Measurements from ENCODE around the gene EPHB3.

Gene EPHB3

GRCh38 chr3:184594371-184595001 is 32.9 kb downstream of the EPHB3 start:
- FAIRE-seq: no peak
- no peak for DNase-seq (ENCODE audit: extremely low spot score, insufficient read length, low read depth)

GRCh38 chr3:184595726-184596125 is 34.1 kb downstream of the EPHB3 start:
- FAIRE-seq: no peak
- no peak for DNase-seq (ENCODE audit: extremely low spot score, insufficient read length, low read depth)

- FAIRE-seq (no peak), DNase-seq (ENCODE audit: extremely low spot score, insufficient read length, low read depth) (no peak)
Measured at GRCh38 chr3:184596233-184596632, 34.6 kb downstream of the EPHB3 start.

- DNase-seq (ENCODE audit: extremely low spot score, insufficient read length, low read depth): no peak
- FAIRE-seq: no peak
Measured at GRCh38 chr3:184596886-184597575, 35.4 kb downstream of the EPHB3 start.

GRCh38 chr3:184597829-184598573 is 36.4 kb downstream of the EPHB3 start:
- FAIRE-seq (no peak), DNase-seq (ENCODE audit: extremely low spot score, insufficient read length, low read depth) (no peak)

- FAIRE-seq: no peak
- DNase-seq (ENCODE audit: extremely low spot score, insufficient read length, low read depth): no peak
Measured at GRCh38 chr3:184598574-184598927, 37.0 kb downstream of the EPHB3 start.

- DNase-seq (ENCODE audit: extremely low spot score, insufficient read length, low read depth) (no peak), FAIRE-seq (no peak)
Measured at GRCh38 chr3:184599143-184599542, 37.6 kb downstream of the EPHB3 start.

- DNase-seq (ENCODE audit: extremely low spot score, insufficient read length, low read depth) (no peak), FAIRE-seq (no peak)
Measured at GRCh38 chr3:184600685-184601377, 39.2 kb downstream of the EPHB3 start.

- DNase-seq (ENCODE audit: extremely low spot score, insufficient read length, low read depth): no peak
- FAIRE-seq: no peak
Measured at GRCh38 chr3:184601576-184602371, 40.2 kb downstream of the EPHB3 start.

- FAIRE-seq (no peak), DNase-seq (ENCODE audit: extremely low spot score, insufficient read length, low read depth) (no peak)
Measured at GRCh38 chr3:184602372-184603150, 41.0 kb downstream of the EPHB3 start.

GRCh38 chr3:184603151-184604030 is 41.8 kb downstream of the EPHB3 start:
- DNase-seq (ENCODE audit: extremely low spot score, insufficient read length, low read depth) (no peak), FAIRE-seq (no peak)

GRCh38 chr3:184604039-184604601 is 42.5 kb downstream of the EPHB3 start:
- FAIRE-seq (no peak), DNase-seq (ENCODE audit: extremely low spot score, insufficient read length, low read depth) (no peak)

GRCh38 chr3:184604615-184605290 is 43.2 kb downstream of the EPHB3 start:
- FAIRE-seq (no peak), DNase-seq (ENCODE audit: extremely low spot score, insufficient read length, low read depth) (no peak)

- no peak for FAIRE-seq
- no peak for DNase-seq (ENCODE audit: extremely low spot score, insufficient read length, low read depth)
Measured at GRCh38 chr3:184608209-184608608, 46.6 kb downstream of the EPHB3 start.

- FAIRE-seq (no peak), DNase-seq (ENCODE audit: extremely low spot score, insufficient read length, low read depth) (no peak)
Measured at GRCh38 chr3:184609476-184610244, 48.1 kb downstream of the EPHB3 start.

GRCh38 chr3:184610245-184610871 is 48.8 kb downstream of the EPHB3 start:
- FAIRE-seq (no peak), DNase-seq (ENCODE audit: extremely low spot score, insufficient read length, low read depth) (no peak)
